ENCODE data around the gene CLEC10A.
"Not testable (repeated sequence)": the region's sequence is repeated elsewhere in the genome, so short reads cannot be mapped to it uniquely, and the experiment has no call there.

CLEC10A gene

DNA sequence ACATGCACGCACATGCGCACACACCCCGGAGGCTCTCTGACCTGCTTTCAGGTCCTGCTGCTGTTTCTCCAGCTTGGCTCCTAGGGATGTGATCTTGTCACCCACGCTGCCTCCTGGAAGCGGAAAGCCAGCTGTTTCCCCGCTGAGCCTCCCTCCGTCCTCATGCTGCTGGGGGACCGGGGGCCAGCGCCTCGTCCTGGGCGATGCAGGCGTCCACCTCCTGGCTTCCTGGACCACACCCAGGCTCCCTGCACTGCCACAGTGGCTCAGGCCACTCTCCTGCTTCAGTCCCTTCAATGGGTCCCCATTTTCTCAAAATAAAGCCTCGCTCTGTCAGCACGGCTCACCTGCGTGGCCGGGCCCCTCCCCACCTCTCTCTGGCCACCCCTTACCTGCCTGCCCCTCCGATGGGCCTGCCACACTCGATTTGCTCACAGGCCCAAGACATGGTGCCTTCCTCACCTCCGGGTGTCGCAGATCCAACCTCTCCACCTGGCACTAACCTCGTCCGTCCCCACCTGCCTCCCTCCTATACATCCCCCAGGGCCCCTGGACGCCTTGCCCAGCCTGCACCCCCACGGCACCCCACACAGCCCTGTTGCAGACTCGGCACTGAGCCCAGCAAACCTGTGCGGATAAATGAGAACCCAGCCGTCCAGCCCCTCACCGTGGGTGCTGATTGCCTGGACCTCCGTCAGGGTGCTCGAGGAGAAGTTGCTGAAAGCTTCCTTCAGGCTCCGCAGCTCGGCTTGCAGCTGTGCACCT, 27.9 kb upstream of the CLEC10A start:
- Histone ChIP-seq H3K27ac (ENCODE audit: low read length) (no peak overlapping the region), H3K4me1 (ENCODE audit: insufficient read depth, low read length) (no peaks in the 10 kb centered on the region), H3K4me3 (ENCODE audit: low read length) (no peak overlapping the region), H3K9ac (ENCODE audit: low read depth, low read length) (no peak overlapping the region), H3K27me3 (ENCODE audit: insufficient read depth, low read length) (peaks cover 4% of the 10 kb centered on the region; the same call in 1 of the 2 replicates), H3K9me3 (ENCODE audit: insufficient read depth, low read depth, low read length) (no peaks in the 10 kb centered on the region), H3K36me3 (ENCODE audit: insufficient read depth, low read depth, low read length) (no peaks in the 10 kb centered on the region)

- H3K4me1 ChIP-seq (ENCODE audit: insufficient read depth, low read length), result no peaks in the 10 kb centered on the region
Measured at GRCh38 chr17:7107012-7107754, 27.1 kb upstream of the CLEC10A start.

DNA sequence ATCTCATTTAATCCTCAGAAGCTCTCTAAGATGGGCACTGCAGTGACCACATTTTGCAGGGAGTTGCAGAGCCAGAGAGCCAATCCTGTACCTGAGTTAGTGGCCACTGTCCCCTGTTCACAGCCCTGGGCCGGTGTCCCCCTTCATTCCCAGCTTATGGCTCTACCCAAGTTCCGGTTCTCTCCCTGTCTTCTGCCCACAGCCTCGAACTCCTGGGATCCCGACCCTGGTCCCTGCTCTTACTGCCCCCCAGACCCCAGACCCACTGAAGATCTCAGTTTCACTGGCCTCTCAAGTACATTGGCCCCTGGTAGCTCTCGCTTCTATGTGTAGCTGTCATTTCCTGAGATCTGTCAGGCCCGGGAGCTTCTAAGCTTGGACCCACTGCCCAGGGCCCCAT, 22.4 kb upstream of the CLEC10A start:
- no peaks in the 10 kb centered on the region for H3K9me3 ChIP-seq (ENCODE audit: insufficient read depth, low read depth, low read length)
- H3K4me3 ChIP-seq (ENCODE audit: low read length), result no peak overlapping the region
- H3K4me1 ChIP-seq (ENCODE audit: insufficient read depth, low read length), result no peaks in the 10 kb centered on the region
- peaks cover 33% of the 10 kb centered on the region; the same call in 1 of the 2 replicates for H3K27me3 ChIP-seq (ENCODE audit: insufficient read depth, low read length)
- H3K9ac ChIP-seq (ENCODE audit: low read depth, low read length), result no peak overlapping the region
- no peak overlapping the region for H3K27ac ChIP-seq (ENCODE audit: low read length)
- no peaks in the 10 kb centered on the region for H3K36me3 ChIP-seq (ENCODE audit: insufficient read depth, low read depth, low read length)

More at GRCh38 chr17:7107012-7107754, 27.1 kb upstream of the CLEC10A start:
- no peak overlapping the region for H3K27ac ChIP-seq (ENCODE audit: low read length)
- H3K9me3 ChIP-seq (ENCODE audit: insufficient read depth, low read depth, low read length), result no peaks in the 10 kb centered on the region
- H3K9ac ChIP-seq (ENCODE audit: low read depth, low read length), result no peak overlapping the region
- H3K4me3 ChIP-seq (ENCODE audit: low read length), result no peak overlapping the region
- H3K27me3 ChIP-seq (ENCODE audit: insufficient read depth, low read length), result peaks cover 12% of the 10 kb centered on the region; the same call in 1 of the 2 replicates
- H3K36me3 ChIP-seq (ENCODE audit: insufficient read depth, low read depth, low read length), result no peaks in the 10 kb centered on the region

DNA sequence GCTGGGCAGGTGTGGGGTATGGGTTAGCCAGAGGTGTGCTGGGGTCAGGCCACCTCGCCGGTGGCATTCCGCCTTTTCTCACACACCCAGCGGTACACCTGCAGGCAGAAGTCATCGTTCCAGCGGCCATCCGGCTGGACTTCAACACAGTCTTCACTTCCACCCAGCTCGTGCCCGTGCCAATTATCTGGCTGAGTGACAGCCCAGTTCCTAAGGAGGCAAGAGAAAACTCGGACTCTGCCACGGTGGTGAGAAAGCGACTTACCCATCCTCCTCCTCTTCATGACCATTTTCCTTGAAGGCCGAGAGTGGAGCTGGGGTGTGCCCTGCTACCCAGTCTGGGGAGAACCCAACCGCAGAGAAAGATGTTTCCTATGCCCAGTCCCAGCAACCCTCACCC, 21.5 kb upstream of the CLEC10A start:
- no peaks in the 10 kb centered on the region for H3K4me1 ChIP-seq (ENCODE audit: insufficient read depth, low read length)
- no peak overlapping the region for H3K9ac ChIP-seq (ENCODE audit: low read depth, low read length)
- no peaks in the 10 kb centered on the region for H3K36me3 ChIP-seq (ENCODE audit: insufficient read depth, low read depth, low read length)
- H3K27ac ChIP-seq (ENCODE audit: low read length), result no peak overlapping the region
- peaks cover 33% of the 10 kb centered on the region; the same call in 1 of the 2 replicates for H3K27me3 ChIP-seq (ENCODE audit: insufficient read depth, low read length)
- H3K9me3 ChIP-seq (ENCODE audit: insufficient read depth, low read depth, low read length), result no peaks in the 10 kb centered on the region
- no peak overlapping the region for H3K4me3 ChIP-seq (ENCODE audit: low read length)

DNA sequence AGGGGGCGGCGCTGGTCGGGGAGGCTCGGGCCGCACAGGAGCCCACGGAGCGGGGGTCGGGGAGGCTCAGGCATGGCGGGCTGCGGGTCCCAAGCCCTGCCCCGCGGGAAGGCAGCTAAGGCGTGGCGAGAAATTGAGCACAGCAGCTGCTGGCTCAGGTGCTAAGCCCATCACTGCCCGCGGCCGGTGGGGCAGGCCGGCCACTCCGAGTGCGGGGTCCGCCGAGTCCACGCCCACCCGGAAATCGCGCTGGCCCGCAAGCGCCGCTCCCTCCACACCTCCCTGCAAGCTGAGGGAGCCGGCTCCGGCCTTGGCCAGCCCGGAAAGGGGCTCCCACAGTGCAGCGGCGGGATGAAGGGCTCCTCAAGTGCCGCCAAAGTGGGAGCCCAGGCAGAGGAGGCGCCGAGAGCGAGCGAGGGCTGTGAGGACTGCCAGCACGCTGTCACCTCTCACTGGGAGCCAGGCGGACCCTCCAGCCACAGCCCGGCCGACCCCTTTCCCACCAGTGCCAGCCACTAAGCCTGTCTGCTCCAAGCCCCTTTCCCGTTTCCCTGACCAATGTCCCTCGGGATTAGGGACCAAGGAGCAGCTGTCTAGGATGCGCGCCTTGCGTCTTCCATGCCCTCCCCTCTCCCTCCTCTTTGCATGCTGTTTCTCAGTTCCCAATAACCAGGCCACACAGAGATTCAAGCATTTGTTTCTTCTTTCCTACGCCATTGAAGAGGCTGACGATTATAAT, 20.8 kb upstream of the CLEC10A start:
- H3K9ac ChIP-seq (ENCODE audit: low read depth, low read length); H3K27ac ChIP-seq (ENCODE audit: low read length); H3K36me3 ChIP-seq (ENCODE audit: insufficient read depth, low read depth, low read length); H3K4me1 ChIP-seq (ENCODE audit: insufficient read depth, low read length); H3K9me3 ChIP-seq (ENCODE audit: insufficient read depth, low read depth, low read length); H3K4me3 ChIP-seq (ENCODE audit: low read length): not testable (repeated sequence)
- peaks cover 33% of the 10 kb centered on the region; the same call in 1 of the 2 replicates for H3K27me3 ChIP-seq (ENCODE audit: insufficient read depth, low read length)

DNA sequence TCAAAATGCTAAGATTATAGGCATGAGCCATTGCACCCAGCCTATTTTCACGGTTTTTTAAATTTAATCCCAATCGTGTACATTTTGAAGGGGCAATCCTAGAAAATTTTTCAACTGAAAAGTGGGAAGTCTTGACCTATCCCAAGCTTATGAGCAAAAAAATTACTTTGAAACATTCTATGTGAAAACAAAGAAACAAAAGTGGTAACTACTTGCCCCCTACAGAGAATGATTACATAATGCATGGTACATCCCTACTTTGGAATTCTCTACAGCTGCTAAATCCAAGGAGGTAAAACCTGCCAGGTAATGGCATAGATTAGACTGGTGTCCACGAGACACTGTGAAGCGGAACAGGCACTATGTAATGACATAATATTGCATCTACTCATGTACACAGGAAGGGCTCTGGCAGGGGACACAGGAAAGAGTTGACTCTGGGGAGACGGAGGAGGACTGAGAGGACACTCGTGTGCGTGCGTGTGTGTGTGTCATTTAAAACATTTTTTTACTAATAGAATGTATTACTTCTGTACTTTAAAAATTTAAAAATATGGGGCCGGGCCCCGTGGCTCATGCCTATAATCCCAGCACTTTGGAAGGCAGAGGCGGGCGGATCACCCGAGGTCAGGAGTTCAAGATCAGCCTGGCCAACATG, 18.9 kb upstream of the CLEC10A start:
- Histone ChIP-seq H3K4me3 (ENCODE audit: low read length) (no peak overlapping the region), H3K4me1 (ENCODE audit: insufficient read depth, low read length) (no peaks in the 10 kb centered on the region), H3K36me3 (ENCODE audit: insufficient read depth, low read depth, low read length) (no peaks in the 10 kb centered on the region), H3K9me3 (ENCODE audit: insufficient read depth, low read depth, low read length) (no peaks in the 10 kb centered on the region), H3K27me3 (ENCODE audit: insufficient read depth, low read length) (peaks cover 33% of the 10 kb centered on the region; the same call in 1 of the 2 replicates), H3K27ac (ENCODE audit: low read length) (no peak overlapping the region), H3K9ac (ENCODE audit: low read depth, low read length) (no peak overlapping the region)

- H3K9ac ChIP-seq (ENCODE audit: low read depth, low read length), result no peak overlapping the region
- H3K9me3 ChIP-seq (ENCODE audit: insufficient read depth, low read depth, low read length), result no peaks in the 10 kb centered on the region
- no peaks in the 10 kb centered on the region for H3K4me1 ChIP-seq (ENCODE audit: insufficient read depth, low read length)
- peaks cover 29% of the 10 kb centered on the region; the same call in 1 of the 2 replicates for H3K27me3 ChIP-seq (ENCODE audit: insufficient read depth, low read length)
- no peak overlapping the region for H3K27ac ChIP-seq (ENCODE audit: low read length)
- no peak overlapping the region for H3K4me3 ChIP-seq (ENCODE audit: low read length)
- no peaks in the 10 kb centered on the region for H3K36me3 ChIP-seq (ENCODE audit: insufficient read depth, low read depth, low read length)
Measured at GRCh38 chr17:7097940-7098339, 17.9 kb upstream of the CLEC10A start.

DNA sequence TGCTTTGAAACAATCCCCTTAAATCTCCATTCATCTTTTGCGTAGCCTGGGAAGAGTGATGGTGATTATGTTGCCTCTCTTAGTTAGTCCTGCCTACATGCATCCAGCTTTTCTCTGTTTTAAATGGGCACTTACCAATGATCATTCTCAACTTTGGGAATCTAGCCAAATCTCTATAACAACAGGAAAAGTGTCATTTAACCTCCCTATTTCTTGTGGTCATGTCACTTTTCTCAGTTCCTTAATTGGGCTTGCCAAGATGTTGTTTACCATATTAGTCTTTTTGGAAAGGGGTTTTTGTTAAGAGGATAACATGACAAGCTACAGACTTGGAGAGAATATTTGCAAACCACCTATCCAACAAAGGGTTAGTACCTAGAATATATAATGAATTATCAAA, 15.6 kb upstream of the CLEC10A start:
- H3K9me3 ChIP-seq (ENCODE audit: insufficient read depth, low read depth, low read length), result no peaks in the 10 kb centered on the region
- no peaks in the 10 kb centered on the region for H3K36me3 ChIP-seq (ENCODE audit: insufficient read depth, low read depth, low read length)
- H3K9ac ChIP-seq (ENCODE audit: low read depth, low read length), result no peak overlapping the region
- peaks cover 8% of the 10 kb centered on the region; the same call in 1 of the 2 replicates for H3K27me3 ChIP-seq (ENCODE audit: insufficient read depth, low read length)
- no peak overlapping the region for H3K27ac ChIP-seq (ENCODE audit: low read length)
- H3K4me3 ChIP-seq (ENCODE audit: low read length), result no peak overlapping the region
- H3K4me1 ChIP-seq (ENCODE audit: insufficient read depth, low read length), result no peaks in the 10 kb centered on the region

GRCh38 chr17:7094652-7095019, 14.6 kb upstream of the CLEC10A start:
- Histone ChIP-seq H3K4me3 (ENCODE audit: low read length) (no peak overlapping the region), H3K9ac (ENCODE audit: low read depth, low read length) (no peak overlapping the region), H3K4me1 (ENCODE audit: insufficient read depth, low read length) (no peaks in the 10 kb centered on the region), H3K27me3 (ENCODE audit: insufficient read depth, low read length) (peaks cover under 1% of the 10 kb centered on the region; the same call in 1 of the 2 replicates), H3K9me3 (ENCODE audit: insufficient read depth, low read depth, low read length) (no peaks in the 10 kb centered on the region), H3K27ac (ENCODE audit: low read length) (no peak overlapping the region), H3K36me3 (ENCODE audit: insufficient read depth, low read depth, low read length) (no peaks in the 10 kb centered on the region)

DNA sequence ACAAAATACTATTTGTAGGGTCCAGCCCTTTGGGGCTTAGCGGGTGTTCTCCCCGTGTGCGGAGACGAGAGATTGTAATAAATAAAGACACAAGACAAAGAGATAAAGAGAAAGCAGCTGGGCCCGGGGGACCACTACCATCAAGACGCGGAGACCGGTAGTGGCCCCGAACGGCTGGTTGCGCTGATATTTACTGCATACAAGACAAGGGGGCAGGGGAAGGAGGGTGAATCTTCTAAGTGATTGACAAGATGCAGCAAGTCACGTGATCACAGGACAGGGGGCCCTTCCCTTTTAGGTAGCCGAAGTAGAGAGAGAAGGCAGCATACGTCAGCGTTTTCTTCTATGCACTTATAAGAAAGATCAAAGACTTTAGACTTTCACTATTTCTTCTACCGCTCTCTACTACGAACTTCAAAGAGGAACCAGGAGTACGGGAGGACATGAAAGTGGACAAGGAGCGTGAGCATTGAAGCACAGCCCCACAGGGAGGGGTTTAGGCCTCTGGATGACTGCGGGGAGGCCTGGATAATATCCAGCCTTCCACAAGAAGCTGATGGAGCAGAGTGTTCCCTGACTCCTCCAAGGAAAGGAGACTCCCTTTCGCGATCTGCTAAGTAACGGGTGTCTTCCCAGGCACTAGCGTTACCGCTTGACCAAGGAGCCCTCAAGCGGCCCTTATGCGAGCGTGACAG, 11.4 kb upstream of the CLEC10A start:
- H3K36me3 ChIP-seq (ENCODE audit: insufficient read depth, low read depth, low read length); H3K4me1 ChIP-seq (ENCODE audit: insufficient read depth, low read length); H3K4me3 ChIP-seq (ENCODE audit: low read length); H3K9ac ChIP-seq (ENCODE audit: low read depth, low read length); H3K27ac ChIP-seq (ENCODE audit: low read length); H3K27me3 ChIP-seq (ENCODE audit: insufficient read depth, low read length); H3K9me3 ChIP-seq (ENCODE audit: insufficient read depth, low read depth, low read length): not testable (repeated sequence)

DNA sequence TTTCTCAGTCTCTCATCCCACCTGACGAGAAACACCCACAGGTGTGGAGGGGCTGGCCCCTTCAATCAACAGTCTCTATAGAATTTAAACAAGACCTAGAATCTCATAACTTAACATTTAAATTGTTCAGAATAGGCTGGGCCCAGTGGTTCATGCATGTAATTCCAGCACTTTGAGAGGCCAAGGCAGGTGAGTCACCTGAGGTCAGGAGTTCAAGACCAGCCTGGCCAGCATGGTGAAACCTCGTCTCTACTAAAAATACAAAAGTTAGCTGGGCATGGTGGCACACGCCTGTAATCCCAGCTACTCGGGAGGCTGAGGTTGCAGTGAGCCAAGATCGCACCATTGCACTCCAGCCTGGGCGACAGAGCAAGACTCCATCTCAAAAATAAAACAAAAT, 9.5 kb upstream of the CLEC10A start:
- not testable (repeated sequence) for H3K36me3 ChIP-seq (ENCODE audit: insufficient read depth, low read depth, low read length); H3K27ac ChIP-seq (ENCODE audit: low read length); H3K4me1 ChIP-seq (ENCODE audit: insufficient read depth, low read length); H3K4me3 ChIP-seq (ENCODE audit: low read length); H3K9me3 ChIP-seq (ENCODE audit: insufficient read depth, low read depth, low read length); H3K27me3 ChIP-seq (ENCODE audit: insufficient read depth, low read length); H3K9ac ChIP-seq (ENCODE audit: low read depth, low read length)

All from iPS-20b (cell line).